ENCODE results near the gene TNFAIP8L3.
A peak's percentile ranks its signal among the peaks of the same experiment; 100 is the strongest.
"Not testable (repeated sequence)": the region's sequence is repeated elsewhere in the genome, so short reads cannot be mapped to it uniquely, and the experiment has no call there.

TNFAIP8L3 gene

GRCh38 chr15:51094606-51095569 lies at the start of gene TNFAIP8L3:
TSS of gene TNFAIP8L3 (minus strand) at chr15:51094906. CDS start at chr15:51094595, 311 bp downstream.
- H3K27ac ChIP-seq = peak within 1 kb of the TSS; percentile 45; the same call in 1 of the 2 replicates
- DNase-seq (ENCODE audit: low spot score) = peak; percentile 64
- TF ChIP-seq CTCF (conservative IDR thresholded peaks at IDR 0.05; ENCODE audit: low read depth) = no peak
- CTCF ChIA-PET = no interaction called here
- POLR2A ChIA-PET (ENCODE audit: low non-redundant PET) = no interaction called here

GRCh38 chr15:51144021-51144532 lies 49.4 kb upstream of the TNFAIP8L3 start:
- DNase-seq (ENCODE audit: low spot score) = peak; percentile 82
- CTCF ChIA-PET = interaction anchor here (0.6 to 1.1 kb wide), 2 partner anchors 11 to 343 kb away, joined by 3 read pairs; no protein-coding TSS in a partner anchor
- H3K27ac ChIP-seq = peak overlapping the region; percentile 88
- TF ChIP-seq CTCF (conservative IDR thresholded peaks at IDR 0.05; ENCODE audit: low read depth) = no peak
- POLR2A ChIA-PET (ENCODE audit: low non-redundant PET) = no interaction called here

- POLR2A ChIA-PET (ENCODE audit: low non-redundant PET); H3K27ac ChIP-seq; DNase-seq (ENCODE audit: low spot score); CTCF ChIA-PET: not testable (repeated sequence)
These were observed 45.6 kb upstream of the TNFAIP8L3 start for GRCh38 chr15:51140347-51140746.

GRCh38 chr15:51139091-51139490 lies 44.4 kb upstream of the TNFAIP8L3 start:
- H3K27ac ChIP-seq = no peak overlapping the region
- TF ChIP-seq CTCF (conservative IDR thresholded peaks at IDR 0.05; ENCODE audit: low read depth) = no peak
- ChIA-PET CTCF (no interaction called here), POLR2A (ENCODE audit: low non-redundant PET) (no interaction called here)
- no peak for DNase-seq (ENCODE audit: low spot score)

GRCh38 chr15:51137880-51138430 lies 43.2 kb upstream of the TNFAIP8L3 start:
- POLR2A ChIA-PET (ENCODE audit: low non-redundant PET) = no interaction called here
- peak overlapping the region; percentile 57 for H3K27ac ChIP-seq
- CTCF ChIA-PET = interaction anchor here (0.5 to 0.9 kb wide), 2 partner anchors 97 to 236 kb away, joined by 3 to 8 read pairs; no protein-coding TSS in a partner anchor
- DNase-seq (ENCODE audit: low spot score) = no peak
- no peak for TF ChIP-seq CTCF (conservative IDR thresholded peaks at IDR 0.05; ENCODE audit: low read depth)

GRCh38 chr15:51137024-51137423 lies 42.3 kb upstream of the TNFAIP8L3 start:
- no peak for DNase-seq (ENCODE audit: low spot score)
- CTCF ChIA-PET = interaction anchor here (1.2 kb wide), 1 partner anchor 56 kb away, joined by 3 read pairs; no protein-coding TSS in a partner anchor
- TF ChIP-seq CTCF (conservative IDR thresholded peaks at IDR 0.05; ENCODE audit: low read depth) = no peak
- H3K27ac ChIP-seq = no peak overlapping the region
- POLR2A ChIA-PET (ENCODE audit: low non-redundant PET) = no interaction called here
